Kidney epithelial cell (primary cell): Measurements from ENCODE around the gene MAN1B1. TPM values are rescaled to one million over a fixed set of nuclear protein-coding genes. Genes with fewer than 3 reads are reported as not detected.

ENCODE experiments used
- DNase-seq: peaks from one replicate; pipeline ENCODE4 v3.0.0-alpha.2; 2010; ENCODE audit warnings: low read depth
- H3K27me3 ChIP-seq: 2 replicates; pipeline ENCODE4 v1.6.0; 2011; ENCODE audit warnings: low read length; ENCODE audit not compliant: control insufficient read depth, insufficient read depth
- H3K36me3 ChIP-seq: 2 replicates; pipeline ENCODE4 v1.5.1; 2011; ENCODE audit warnings: low read length; ENCODE audit not compliant: control insufficient read depth, insufficient read depth
- H3K4me3 ChIP-seq: 2 replicates; pipeline ENCODE4 v1.5.1; 2011; ENCODE audit warnings: low read depth, mild to moderate bottlenecking, control low read depth, low read length
- total RNA-seq: library from RNA; depleted of rRNA; stranded (reverse); fragments of >200 nt; gene quantifications from 2 replicates; pipeline ENCODE4 v1.2.3, GENCODE V29; 2015
- TF ChIP-seq, protein P1 (sequence below): IDR thresholded peaks from 2 replicates; pipeline ENCODE4 v1.5.1; 2011; ENCODE audit warnings: mild to moderate bottlenecking, moderate library complexity, low read length, control low read depth, inconsistent platforms; ENCODE audit not compliant: insufficient read depth, poor library complexity, severe bottlenecking

The MAN1B1 gene
- total RNA-seq, 1 donor from 2014 or later, result 76.8 TPM

DNA sequence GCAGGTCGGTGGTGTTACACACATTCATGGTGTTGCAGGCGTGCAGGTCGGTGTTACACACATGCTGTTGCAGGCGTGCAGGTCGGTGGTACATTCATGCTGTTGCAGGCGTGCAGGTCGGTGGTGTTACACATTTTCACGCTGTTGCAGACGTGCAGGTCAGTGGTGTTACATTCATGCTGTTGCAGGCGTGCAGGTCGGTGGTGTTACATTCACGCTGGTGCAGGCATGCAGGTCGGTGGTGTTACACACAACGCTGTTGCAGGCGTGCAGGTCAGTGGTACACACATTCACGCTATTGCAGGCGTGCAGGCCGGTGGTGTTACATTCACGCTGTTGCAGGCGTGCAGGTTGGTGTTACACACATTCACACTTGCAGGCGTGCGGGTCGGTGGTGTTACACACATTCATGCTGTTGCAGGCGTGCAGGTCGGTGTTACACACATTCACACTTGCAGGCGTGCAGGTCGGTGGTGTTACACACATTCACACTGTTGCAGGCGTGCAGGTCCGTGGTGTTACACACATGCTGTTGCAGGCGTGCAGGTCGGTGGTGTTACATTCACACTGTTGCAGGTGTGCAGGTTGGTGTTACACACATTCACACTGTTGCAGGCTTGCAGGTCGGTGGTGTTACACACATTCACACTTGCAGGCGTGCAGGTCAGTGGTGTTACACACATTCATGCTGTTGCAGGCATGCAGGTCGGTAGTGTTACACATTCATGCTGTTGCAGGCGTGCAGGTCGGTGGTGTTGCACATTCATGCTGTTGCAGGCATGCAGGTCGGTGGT lies 16.6 kb downstream of the MAN1B1 start:
- no peak overlapping the region for H3K4me3 ChIP-seq
- peaks cover 9% of the 10 kb centered on the region for H3K36me3 ChIP-seq
- TF ChIP-seq, protein P1, sequence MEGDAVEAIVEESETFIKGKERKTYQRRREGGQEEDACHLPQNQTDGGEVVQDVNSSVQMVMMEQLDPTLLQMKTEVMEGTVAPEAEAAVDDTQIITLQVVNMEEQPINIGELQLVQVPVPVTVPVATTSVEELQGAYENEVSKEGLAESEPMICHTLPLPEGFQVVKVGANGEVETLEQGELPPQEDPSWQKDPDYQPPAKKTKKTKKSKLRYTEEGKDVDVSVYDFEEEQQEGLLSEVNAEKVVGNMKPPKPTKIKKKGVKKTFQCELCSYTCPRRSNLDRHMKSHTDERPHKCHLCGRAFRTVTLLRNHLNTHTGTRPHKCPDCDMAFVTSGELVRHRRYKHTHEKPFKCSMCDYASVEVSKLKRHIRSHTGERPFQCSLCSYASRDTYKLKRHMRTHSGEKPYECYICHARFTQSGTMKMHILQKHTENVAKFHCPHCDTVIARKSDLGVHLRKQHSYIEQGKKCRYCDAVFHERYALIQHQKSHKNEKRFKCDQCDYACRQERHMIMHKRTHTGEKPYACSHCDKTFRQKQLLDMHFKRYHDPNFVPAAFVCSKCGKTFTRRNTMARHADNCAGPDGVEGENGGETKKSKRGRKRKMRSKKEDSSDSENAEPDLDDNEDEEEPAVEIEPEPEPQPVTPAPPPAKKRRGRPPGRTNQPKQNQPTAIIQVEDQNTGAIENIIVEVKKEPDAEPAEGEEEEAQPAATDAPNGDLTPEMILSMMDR, result no peak
- no peaks in the 10 kb centered on the region for H3K27me3 ChIP-seq
- DNase-seq, result no peak

DNA sequence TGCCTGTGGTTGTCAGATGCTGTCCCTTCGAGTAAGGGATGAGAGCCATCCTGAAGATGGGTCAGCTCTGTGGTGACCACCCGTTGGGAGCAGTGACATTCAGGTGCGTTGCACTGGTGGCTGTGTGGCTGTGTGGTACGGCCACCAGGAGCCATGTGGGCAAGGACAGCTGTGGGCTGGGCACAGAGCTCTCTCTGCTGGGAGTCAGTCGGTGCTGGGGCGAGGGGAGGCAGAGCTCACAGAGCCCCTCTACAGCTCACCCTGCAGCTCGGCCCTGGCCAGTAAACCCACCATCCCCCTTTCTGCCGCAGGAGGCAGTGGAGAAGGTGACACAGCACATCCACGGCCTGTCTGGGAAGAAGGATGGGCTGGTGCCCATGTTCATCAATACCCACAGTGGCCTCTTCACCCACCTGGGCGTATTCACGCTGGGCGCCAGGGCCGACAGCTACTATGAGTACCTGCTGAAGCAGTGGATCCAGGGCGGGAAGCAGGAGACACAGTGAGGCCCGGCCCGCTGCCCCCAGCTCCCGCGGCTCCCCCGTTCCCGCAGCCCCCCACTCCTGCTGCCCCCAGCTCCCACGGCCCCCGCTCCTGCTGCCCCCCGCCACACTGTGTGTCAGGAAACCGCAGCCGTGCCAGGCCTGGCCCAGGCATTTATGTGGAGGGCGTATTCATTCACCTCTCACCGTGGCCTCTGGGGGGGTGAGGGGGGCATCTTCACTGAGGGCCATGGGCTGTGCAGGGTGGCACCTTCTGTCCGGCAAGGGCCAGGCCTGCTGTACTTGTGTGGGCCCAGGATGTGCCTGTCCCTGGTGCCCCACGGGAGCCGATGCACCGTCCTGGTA lies 19.3 kb downstream of the MAN1B1 start:
- peaks cover 5% of the 10 kb centered on the region for H3K36me3 ChIP-seq

DNA sequence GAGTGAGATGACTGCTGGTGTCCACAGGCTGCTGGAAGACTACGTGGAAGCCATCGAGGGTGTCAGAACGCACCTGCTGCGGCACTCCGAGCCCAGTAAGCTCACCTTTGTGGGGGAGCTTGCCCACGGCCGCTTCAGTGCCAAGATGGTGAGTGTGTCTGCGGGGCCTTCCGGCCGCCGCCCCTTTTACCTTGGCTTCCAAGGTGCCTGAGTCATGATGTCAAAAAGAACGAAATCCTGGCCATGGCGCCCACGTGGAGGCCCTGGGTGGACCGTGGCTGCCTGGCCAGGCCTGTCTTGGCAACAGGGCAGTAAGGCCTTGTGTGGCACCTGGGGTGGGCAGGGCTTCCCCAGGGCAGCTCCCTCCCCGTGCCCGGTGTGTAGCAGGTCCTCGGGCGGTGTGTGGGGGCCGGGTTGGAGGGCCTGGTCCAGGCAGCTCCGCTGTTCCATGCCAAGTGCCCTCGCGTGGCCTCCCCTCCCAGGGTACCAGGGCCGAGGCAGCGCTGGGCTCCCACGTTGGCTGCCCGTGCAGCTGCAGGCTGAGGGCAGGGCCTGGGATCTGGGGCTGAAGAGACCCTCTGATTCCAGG lies 20.0 kb downstream of the MAN1B1 start:
- TF ChIP-seq, protein P1, result no peak
- H3K27me3 ChIP-seq, result no peaks in the 10 kb centered on the region
- no peak overlapping the region for H3K4me3 ChIP-seq
- DNase-seq, result no peak
- peaks cover 4% of the 10 kb centered on the region for H3K36me3 ChIP-seq

More for the DNA sequence above, 19.3 kb downstream of the MAN1B1 start:
- no peak for DNase-seq
- TF ChIP-seq, protein P1, result no peak
- Histone ChIP-seq H3K4me3 (no peak overlapping the region), H3K27me3 (no peaks in the 10 kb centered on the region)

DNA sequence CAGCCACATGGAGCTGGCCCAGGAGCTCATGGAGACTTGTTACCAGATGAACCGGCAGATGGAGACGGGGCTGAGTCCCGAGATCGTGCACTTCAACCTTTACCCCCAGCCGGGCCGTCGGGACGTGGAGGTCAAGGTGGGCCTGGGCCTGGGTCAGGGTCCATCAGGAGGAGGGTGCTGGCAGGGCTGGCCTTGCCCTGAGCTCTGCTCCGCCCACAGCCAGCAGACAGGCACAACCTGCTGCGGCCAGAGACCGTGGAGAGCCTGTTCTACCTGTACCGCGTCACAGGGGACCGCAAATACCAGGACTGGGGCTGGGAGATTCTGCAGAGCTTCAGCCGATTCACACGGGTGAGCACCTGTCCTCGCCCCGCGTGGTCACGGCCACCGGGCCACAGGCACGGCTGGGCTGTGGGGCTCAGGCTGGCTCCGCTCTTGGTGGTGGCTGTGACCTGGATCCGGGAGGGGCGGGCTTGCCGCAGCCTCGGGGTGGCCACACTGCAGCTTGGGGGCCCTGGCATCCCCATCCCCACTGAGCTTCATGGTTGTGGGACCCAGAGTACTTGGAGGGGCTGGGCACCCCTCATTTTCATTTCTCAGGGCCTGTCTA lies 20.6 kb downstream of the MAN1B1 start:
- TF ChIP-seq, protein P1, result no peak
- DNase-seq, result no peak
- peaks cover 1% of the 10 kb centered on the region for H3K36me3 ChIP-seq

DNA sequence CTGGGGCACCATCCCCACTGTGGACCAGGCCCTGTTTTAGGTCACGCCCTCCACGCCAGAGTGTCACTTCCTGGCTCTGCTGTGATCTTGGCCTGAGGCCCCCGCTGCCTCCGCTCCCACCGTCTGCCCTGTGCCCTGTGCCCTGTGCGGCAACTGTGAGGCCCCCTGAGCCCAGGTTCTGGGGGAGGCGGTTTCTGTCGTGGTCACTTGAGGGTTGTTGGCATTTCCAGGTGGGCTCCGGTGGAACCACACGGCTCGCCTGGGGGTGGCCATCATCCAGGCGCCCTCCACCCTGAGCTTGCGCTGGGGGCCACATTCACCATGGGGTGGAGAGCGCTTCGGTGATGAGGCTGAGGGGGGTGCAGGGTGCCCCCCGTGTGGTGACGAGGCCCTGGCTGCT lies 21.2 kb downstream of the MAN1B1 start:
- DNase-seq, result no peak
- peaks cover 1% of the 10 kb centered on the region for H3K36me3 ChIP-seq
- H3K4me3 ChIP-seq, result no peak overlapping the region
- no peaks in the 10 kb centered on the region for H3K27me3 ChIP-seq
- TF ChIP-seq, protein P1, result no peak

More for the DNA sequence above, 20.6 kb downstream of the MAN1B1 start:
- no peaks in the 10 kb centered on the region for H3K27me3 ChIP-seq
- H3K4me3 ChIP-seq, result no peak overlapping the region
